ELF-1 (cell line): Measurements from ENCODE around the gene UNC13B.

ENCODE experiments used
- DNase-seq: peaks from one replicate; pipeline ENCODE4 v3.0.0-alpha.2; 2016; ENCODE audit warnings: low read depth, low spot score

UNC13B gene

DNA sequence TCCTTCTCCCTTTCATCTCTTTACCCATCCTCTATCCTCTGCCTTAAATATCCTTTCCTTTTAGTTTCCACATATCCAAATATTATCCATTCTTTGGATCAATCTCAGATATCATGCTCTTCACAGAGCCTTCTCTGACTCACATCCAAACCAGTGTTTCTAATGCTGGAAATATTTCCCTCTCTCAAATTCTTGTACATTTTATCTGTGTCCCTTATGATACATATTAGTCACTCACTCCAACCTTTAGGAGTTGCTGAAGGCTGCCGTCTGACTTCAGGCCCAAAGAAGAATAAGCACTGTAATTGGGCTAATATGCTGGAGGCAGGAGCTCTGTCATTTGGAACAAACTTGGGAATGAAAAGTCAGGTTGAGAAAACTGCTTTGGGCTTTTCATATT lies 171.7 kb downstream of the UNC13B start:
- no peak for DNase-seq

DNA sequence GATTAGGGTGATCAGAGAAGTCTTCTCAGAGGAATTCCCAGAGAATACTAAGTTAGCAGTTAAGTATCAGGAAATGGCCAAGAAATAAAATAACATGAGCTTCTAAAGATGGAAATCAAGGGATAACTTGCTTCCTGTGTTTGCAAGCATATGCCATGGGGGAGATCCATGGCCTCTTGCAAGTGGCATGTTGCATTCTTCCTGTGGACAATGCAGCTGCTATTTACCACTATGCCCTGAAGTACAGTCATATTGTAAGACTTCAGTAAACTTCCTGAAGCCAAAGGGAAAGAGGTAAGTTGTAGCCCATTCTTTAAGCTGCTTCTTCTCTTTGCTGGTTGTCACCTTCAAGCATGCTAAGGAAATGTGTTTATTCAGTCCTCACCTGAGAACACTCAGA lies 173.4 kb downstream of the UNC13B start:
- no peak for DNase-seq

DNA sequence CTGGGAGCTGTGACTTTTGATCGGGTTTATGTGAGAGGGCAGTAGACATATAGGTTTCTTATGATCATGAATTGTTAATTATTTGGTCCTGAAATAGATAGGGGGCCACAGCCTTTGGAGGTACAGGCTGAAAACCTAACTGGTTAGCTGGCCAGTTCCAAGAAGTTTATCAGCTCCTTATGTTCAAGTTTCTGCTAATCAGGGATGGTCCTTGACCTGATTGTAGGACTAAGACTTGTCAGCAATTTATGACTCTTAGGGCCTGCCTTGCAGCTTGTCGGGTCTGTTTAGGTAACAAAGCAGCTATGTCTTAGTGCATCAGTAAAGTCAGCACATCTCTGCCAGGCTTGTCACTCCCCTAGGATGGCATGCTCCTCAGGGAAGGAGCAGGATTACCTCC lies 176.3 kb downstream of the UNC13B start:
- no peak for DNase-seq

DNA sequence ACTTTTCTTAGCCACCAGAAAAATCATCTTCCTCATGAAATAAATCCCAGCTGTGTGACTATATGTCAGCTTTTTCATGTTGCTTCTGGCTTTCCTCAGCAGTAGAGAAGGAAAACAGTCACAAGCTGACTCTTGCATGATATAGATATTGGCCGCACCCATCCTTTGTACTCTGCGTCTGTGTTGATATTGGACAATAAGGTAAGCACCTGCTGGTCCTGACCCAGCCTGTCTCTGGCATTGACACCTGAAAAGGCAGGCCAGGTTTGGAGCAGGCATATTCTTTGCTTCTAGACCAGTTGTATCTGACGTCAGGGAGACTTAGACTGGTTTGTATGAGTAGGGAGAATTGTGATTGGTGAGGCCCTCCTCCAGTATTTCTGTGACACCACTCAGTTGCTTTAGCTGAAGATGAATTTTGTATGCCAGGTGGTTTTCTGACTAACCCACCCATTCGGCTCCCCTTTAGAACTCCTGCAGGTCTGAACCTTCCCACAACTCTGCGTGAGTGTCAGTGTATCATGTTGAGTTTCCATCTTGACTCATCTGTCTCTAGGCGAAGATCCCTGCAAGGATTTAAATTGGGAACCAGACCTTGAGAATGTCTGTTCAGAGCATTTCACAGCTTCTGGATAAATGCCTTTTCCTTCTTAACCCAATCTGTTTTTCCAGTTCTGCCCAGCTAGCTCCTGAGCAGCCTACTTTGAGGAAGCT lies 176.9 kb downstream of the UNC13B start:
- no peak for DNase-seq

DNA sequence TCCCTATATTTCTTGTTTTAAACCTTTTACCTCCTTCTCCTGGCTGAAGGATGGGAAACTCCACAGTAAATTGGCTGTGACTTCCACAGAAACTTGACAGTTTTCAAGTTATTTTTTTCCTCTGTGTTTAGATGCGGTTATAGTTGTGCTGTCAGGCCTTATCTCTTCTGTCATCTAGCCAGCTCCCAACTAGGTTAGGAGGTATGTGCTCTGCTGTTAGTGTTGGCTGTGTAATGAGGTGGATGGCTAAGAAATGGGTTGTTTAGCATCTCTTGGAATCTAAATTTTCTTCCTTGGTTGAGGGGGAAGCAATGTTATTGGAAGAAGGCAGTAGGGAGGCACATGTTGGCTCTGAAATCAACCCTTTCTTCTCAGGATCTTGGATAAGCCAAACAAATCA lies 178.2 kb downstream of the UNC13B start:
- DNase-seq = no peak

DNA sequence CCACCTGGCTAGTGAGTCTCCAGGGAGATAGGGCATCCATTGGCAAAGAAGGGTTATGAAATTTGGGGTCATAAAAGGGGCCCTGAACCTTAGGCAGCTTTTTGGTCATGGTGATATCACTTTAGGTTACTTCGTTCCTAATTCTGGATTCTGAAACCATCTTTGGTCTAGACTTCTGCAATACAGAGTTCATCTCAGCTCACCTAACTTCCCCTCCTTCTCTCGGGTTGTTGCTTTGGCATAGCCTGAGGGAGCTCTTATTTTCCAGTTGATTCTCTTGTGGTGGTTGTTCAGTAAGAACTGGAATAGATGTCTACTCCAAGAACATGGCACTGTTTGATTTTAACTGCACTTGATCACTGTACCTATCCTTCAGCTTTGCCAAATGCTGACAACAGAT lies 179.2 kb downstream of the UNC13B start:
- DNase-seq = no peak

GRCh38 chr9:35341585-35341984 lies 179.8 kb downstream of the UNC13B start:
- no peak for DNase-seq

DNA sequence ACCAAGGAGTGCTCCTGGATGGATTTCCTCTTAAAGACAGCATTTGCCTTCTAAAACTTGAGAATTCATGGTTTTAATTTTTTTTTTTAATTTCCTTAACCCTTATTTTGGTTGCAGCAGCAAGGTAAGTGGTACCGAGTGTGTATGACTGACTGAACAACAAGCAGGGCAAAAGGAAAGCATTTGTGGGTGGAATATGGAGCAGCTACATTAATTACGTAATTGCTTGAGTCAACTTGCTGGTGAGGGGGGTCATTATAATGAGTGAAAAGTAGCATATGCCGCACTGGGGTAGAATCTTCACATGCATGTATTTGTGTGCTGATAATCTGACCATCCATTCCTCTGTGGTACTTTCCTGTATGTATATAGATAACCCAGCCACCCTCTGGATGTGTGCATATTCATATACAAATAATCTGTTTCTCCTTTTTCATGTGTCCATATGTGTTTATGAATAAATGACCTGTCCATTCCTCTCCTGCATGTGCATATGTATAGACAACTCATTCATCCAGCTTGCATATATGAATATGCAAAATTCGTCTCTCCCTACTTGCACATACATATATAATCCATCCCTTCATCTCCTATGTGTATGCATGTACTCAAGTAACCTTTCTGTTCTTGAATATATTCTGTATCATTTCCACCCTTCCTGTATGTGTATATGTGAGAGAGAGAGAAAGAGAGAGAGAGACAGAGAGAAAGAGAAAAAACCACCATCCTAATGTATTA lies 180.6 kb downstream of the UNC13B start:
- no peak for DNase-seq

GRCh38 chr9:35348109-35348508 lies 186.3 kb downstream of the UNC13B start:
- no peak for DNase-seq

- no peak for DNase-seq
Measured at GRCh38 chr9:35349287-35349990, 187.6 kb downstream of the UNC13B start.

DNA sequence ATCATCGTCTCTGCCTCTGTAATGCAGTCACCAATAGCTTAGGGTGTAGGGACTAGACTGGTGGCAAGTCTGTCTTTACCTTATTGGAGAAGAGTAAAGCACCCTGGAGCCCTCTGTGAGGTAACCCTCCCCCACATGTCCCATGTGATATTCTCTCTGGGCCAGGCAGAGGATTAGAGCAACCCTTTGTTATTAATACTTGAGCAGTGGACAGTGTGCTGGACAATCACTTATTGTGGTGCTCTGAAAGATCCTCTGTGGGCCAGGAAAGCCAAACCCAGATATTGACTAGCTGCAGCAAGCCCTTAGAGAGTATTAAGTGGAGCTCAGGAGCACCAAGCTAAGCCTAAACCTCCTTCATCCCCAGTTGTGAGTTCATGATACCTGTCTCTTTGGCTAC lies 188.4 kb downstream of the UNC13B start:
- no peak for DNase-seq

GRCh38 chr9:35350827-35351549 lies 189.2 kb downstream of the UNC13B start:
- no peak for DNase-seq

GRCh38 chr9:35353731-35354365 lies 192.0 kb downstream of the UNC13B start:
- DNase-seq = no peak

DNA sequence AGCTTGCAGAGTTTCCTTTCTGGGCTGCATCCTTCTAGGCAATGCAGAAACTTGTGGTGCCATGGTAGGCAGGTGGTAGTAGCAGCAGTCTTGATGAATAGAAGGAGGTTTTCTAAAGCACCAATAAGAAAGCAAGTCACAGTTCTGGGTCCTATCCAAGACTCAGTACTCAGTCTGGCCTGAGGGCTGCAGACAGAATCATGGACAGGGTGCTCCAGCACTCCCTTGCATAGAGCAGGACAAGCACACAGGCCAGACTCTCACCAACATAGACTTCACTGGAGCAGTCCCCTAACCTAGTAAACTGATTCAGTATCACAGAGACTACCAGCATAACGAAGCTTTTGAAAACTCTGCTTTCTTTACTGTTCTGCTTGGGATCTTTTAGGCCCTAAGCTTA lies 194.1 kb downstream of the UNC13B start:
- no peak for DNase-seq

GRCh38 chr9:35357116-35357515 lies 195.3 kb downstream of the UNC13B start:
- DNase-seq = no peak

DNA sequence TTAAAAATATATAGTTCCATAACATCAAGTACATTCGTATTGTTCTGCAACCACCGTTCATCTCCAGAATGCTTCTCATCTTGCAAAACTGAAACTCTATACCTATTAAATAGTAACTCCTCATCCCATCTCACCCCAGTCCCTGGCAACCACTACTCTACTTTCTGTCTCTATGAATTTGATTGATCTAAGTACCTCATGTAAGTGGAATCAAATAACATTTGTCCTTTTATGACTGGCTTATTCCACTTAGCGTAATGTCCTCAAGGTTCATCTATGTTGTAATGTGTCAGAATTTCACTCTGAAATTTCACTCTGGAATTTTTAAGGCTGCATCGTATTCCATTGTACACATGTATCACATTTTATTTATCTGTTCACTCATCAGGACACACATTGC lies 196.0 kb downstream of the UNC13B start:
- no peak for DNase-seq

DNA sequence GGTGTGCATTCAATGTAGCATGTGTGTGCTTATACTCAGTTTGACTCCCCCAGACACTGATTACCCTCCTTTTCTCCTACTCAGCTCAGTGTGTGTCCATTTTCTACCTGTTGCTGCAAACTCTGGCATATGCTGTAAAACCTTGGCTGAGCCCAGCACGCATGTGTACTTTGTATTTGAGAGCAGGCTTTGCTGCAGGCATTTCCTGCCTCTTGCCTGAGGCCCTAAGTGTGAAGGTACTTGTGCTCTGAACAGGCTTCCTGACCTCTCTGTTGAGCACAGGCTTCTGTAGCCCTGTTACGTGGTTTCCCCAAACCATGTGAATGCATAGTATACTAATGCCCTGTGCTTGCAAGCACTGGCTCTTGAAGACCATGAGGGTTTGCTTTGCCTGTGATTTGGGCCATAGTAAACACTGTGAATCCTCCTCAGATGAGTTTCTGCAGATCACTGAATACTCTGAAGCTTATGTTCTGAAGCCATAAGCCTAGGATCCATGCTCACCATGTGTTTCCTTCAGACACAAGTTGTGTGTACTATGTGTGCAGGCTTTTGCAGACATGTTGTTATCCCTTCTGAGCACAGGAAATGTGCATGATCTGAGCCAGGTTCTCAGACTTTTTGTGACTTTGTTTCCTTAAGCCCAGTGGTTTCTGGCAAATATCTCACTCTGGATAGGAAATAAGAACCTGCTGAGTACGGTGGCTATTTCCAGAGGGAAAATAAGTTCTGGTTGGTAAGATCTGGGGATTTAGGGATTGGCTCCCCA lies 203.2 kb downstream of the UNC13B start:
- DNase-seq = no peak

DNA sequence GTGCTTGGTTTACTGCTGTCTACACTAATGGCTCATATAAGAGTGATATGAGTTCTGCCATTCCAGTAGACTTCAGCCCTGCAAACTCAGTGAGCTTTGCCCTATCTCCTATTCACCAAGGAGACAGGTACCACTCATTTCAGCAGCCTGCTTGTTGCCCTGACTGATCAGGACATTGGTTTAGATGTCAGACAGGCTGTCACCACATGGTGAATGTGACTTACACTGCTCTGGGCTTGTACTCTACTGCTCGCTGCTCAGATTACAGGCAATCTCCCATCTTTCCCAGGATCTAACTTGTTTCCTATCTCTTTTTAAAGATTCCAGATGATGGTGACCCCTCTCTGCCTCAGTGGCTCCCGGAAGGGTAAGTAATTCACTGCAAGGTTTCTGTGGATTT lies 204.8 kb downstream of the UNC13B start:
- DNase-seq = no peak

- no peak for DNase-seq
Measured at GRCh38 chr9:35367451-35367850, 205.6 kb downstream of the UNC13B start.

DNA sequence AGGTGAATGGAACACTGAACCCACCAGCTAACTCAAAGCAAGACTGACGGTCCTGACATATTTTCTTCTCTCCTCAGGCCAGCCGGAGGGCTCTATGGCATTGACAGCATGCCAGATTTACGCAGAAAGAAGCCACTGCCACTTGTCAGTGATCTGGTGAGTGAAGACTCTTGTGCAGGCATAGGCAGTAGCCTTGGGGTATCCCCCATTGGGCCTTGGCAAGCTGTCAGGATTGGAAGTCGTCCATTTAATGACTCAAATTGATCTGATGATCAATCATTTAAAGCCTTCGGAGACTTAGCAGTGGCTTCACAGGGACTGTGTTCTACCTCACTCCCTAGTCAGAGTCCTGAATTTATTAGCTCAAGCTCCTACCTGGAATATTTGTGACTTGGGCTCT lies 208.4 kb downstream of the UNC13B start:
- no peak for DNase-seq

- no peak for DNase-seq
Measured at GRCh38 chr9:35374436-35374835, 212.6 kb downstream of the UNC13B start.
